Gastrocnemius medialis (tissue), 4 donors: ENCODE measurements around the gene FEZF2. TPM values are rescaled to one million over a fixed set of nuclear protein-coding genes. Genes with fewer than 3 reads are reported as not detected.

ENCODE experiments used
- ATAC-seq, 2 donors: fragments of 150-250 bp; one replicate each; pipeline ENCODE4 v1.9.1; 2016
- DNase-seq, 2 donors: peaks; one replicate each; pipeline ENCODE4 v3.0.0-alpha.2; 2019
- H3K27ac ChIP-seq, 4 donors: fragments of 200-600 bp; sonication (generic); 1 replicate in 1 of 4; 2 replicates in 3 of 4; pipeline ENCODE4 v1.5.1; 2016 to 2018; ENCODE audit warnings: mild to moderate bottlenecking in 2 of 4, moderate library complexity in 1 of 4
- H3K27me3 ChIP-seq, 3 donors: fragments of 200-600 bp; sonication (generic) in 2 of 3; 1 replicate in 1 of 3; 2 replicates in 2 of 3; pipeline versions ENCODE4 v1.5.1 to v1.6.0; 2016 to 2019; ENCODE audit warnings: mild to moderate bottlenecking in 1 of 3, moderate library complexity in 1 of 3
- H3K36me3 ChIP-seq, 2 donors: fragments of 200-600 bp; sonication (generic) in 1 of 2; one replicate each; pipeline ENCODE4 v1.5.1; 2017 to 2018
- H3K4me1 ChIP-seq, 2 donors: fragments of 200-600 bp; sonication (generic) in 1 of 2; one replicate each; pipeline ENCODE4 v1.5.1; 2016 to 2017; ENCODE audit warnings: mild to moderate bottlenecking in 2 of 2
- H3K4me3 ChIP-seq, 4 donors: fragments of 200-600 bp; sonication (generic) in 3 of 4; 1 replicate in 1 of 4; 2 replicates in 3 of 4; pipeline ENCODE4 v1.5.1; 2016 to 2019; ENCODE audit warnings: mild to moderate bottlenecking in 2 of 4
- H3K9me3 ChIP-seq, 3 donors: fragments of 200-600 bp; sonication (generic) in 2 of 3; 1 replicate in 1 of 3; 2 replicates in 2 of 3; pipeline ENCODE4 v1.5.1; 2016 to 2019
- CTCF ChIP-seq, 5 experiments: fragments of 450-650 bp in 3 of 5; fragments of 200-600 bp in 2 of 5; sonication (generic) in 2 of 5; IDR thresholded peaks in 4 of 5; conservative IDR thresholded peaks in 1 of 5; 1 replicate in 4 of 5; 2 replicates in 1 of 5; pipeline ENCODE4 v1.5.1; 2016 to 2019; ENCODE audit warnings: antibody characterized with exemption in 5 of 5, mild to moderate bottlenecking in 3 of 5, moderate library complexity in 3 of 5
- POLR2A ChIP-seq, 2 donors: fragments of 450-650 bp; IDR thresholded peaks; one replicate each; pipeline ENCODE4 v1.6.1; 2017; ENCODE audit warnings: antibody characterized with exemption in 2 of 2, mild to moderate bottlenecking in 2 of 2, moderate library complexity in 2 of 2
- in situ Hi-C, 4 donors: fragments of 200-750 bp; cut with MboI; loops; one replicate each; pipeline versions ENCODE4 v1.15.0 to v1.8.0; 2017; ENCODE audit warnings: low sequenced_read_pairs in 4 of 4
- intact Hi-C: fragments of 100-400 bp; cut with DNase I; formaldehyde crosslinking; loops from one replicate; pipeline ENCODE4 v1.15.1; 2023; ENCODE audit warnings: low total_unique reads
- total RNA-seq, 4 donors: library from RNA; depleted of rRNA; stranded (reverse); fragments of >200 nt; gene quantifications; one replicate each; pipeline versions ENCODE4 v1.1.0 to v1.2.3, GENCODE V29; 2016

Gene FEZF2
- total RNA-seq, 4 donors from 2014 or later, result not detected

- Histone ChIP-seq H3K27me3 (peaks cover 77 to 88% (median 80%) of the 10 kb centered on the region in 3 donors), H3K4me3 (no peak overlapping the region), H3K27ac (no peak overlapping the region), H3K36me3 (no peaks in the 10 kb centered on the region), H3K4me1 (peaks cover 7 to 8% of the 10 kb centered on the region in 2 donors), H3K9me3 (no peaks in the 10 kb centered on the region)
- intact Hi-C loops, result no loop called here
- no peak for TF ChIP-seq CTCF (IDR thresholded peaks at IDR 0.05 in 4 of 5, conservative IDR thresholded peaks at IDR 0.05 in 1 of 5)
- no peak for TF ChIP-seq POLR2A (IDR thresholded peaks at IDR 0.05)
- in situ Hi-C loops, result no loop called here
- DNase-seq (no peak), ATAC-seq (no peak)
These were observed 5.6 kb upstream of the FEZF2 start for GRCh38 chr3:62378921-62379320.

- DNase-seq (no peak), ATAC-seq (no peak)
- peaks cover 10 to 14% of the 10 kb centered on the region in 2 donors for H3K4me1 ChIP-seq
- H3K9me3 ChIP-seq, result no peaks in the 10 kb centered on the region
- H3K27me3 ChIP-seq, result peaks cover 81 to 94% (median 86%) of the 10 kb centered on the region in 3 donors
- intact Hi-C loops, result no loop called here
- no peak overlapping the region for H3K27ac ChIP-seq
- no peak overlapping the region for H3K4me3 ChIP-seq
- H3K36me3 ChIP-seq, result no peaks in the 10 kb centered on the region
- TF ChIP-seq CTCF (IDR thresholded peaks at IDR 0.05 in 4 of 5, conservative IDR thresholded peaks at IDR 0.05 in 1 of 5) (no peak), POLR2A (IDR thresholded peaks at IDR 0.05) (no peak)
- in situ Hi-C loops, result no loop called here
These were observed 5.0 kb upstream of the FEZF2 start for GRCh38 chr3:62378311-62378789.

GRCh38 chr3:62376906-62377877 is 3.8 kb upstream of the FEZF2 start:
- no peak for DNase-seq
- intact Hi-C loops (no loop called here), in situ Hi-C loops (no loop called here)
- TF ChIP-seq CTCF (IDR thresholded peaks at IDR 0.05 in 4 of 5, conservative IDR thresholded peaks at IDR 0.05 in 1 of 5) (no peak), POLR2A (IDR thresholded peaks at IDR 0.05) (no peak)
- H3K4me3 ChIP-seq, result no peak overlapping the region
- no peaks in the 10 kb centered on the region for H3K36me3 ChIP-seq
- H3K27ac ChIP-seq, result no peak overlapping the region
- H3K9me3 ChIP-seq, result no peaks in the 10 kb centered on the region
- peaks cover 89 to 95% (median 93%) of the 10 kb centered on the region in 3 donors for H3K27me3 ChIP-seq
- peaks cover 16 to 23% of the 10 kb centered on the region in 2 donors for H3K4me1 ChIP-seq
- no peak for ATAC-seq

- DNase-seq (no peak), ATAC-seq (no peak)
- Histone ChIP-seq H3K9me3 (no peaks in the 10 kb centered on the region), H3K4me1 (peaks cover 16 to 31% of the 10 kb centered on the region in 2 donors), H3K4me3 (no peak overlapping the region), H3K27ac (no peak overlapping the region), H3K27me3 (peaks cover 90 to 96% (median 94%) of the 10 kb centered on the region in 3 donors), H3K36me3 (no peaks in the 10 kb centered on the region)
- TF ChIP-seq POLR2A (IDR thresholded peaks at IDR 0.05) (no peak), CTCF (IDR thresholded peaks at IDR 0.05 in 4 of 5, conservative IDR thresholded peaks at IDR 0.05 in 1 of 5) (no peak)
- intact Hi-C loops (no loop called here), in situ Hi-C loops (no loop called here)
These were observed 3.0 kb upstream of the FEZF2 start for GRCh38 chr3:62376454-62376720.
